H1 (cell line): ENCODE results near the gene HTR3C. TPM values are rescaled to one million over a fixed set of nuclear protein-coding genes. Genes with fewer than 3 reads are reported as not detected.
A peak's percentile ranks its signal among the peaks of the same experiment; 100 is the strongest.

Experiments used
- CTCF ChIA-PET: fragments of 300-600 bp; sonication (Branson Sonifier 250); formaldehyde crosslinking; loops from one replicate; lab custom pipeline; 2021; ENCODE audit not compliant: partially characterized antibody; lab: Charles Lee
- POLR2A ChIA-PET: fragments of 300-600 bp; sonication (Branson Sonifier 250); formaldehyde crosslinking; loops from one replicate; lab custom pipeline; 2021; ENCODE audit warnings: inconsistent platforms; ENCODE audit not compliant: partially characterized antibody; lab: Charles Lee
- DNase-seq, 2 experiments: peaks; one replicate each; pipeline versions ENCODE4 v3.0.0 to v3.0.0-alpha.2; 2010 to 2022; ENCODE audit warnings: low spot score in 2 of 2, low read depth in 1 of 2, mixed read lengths in 1 of 2
- FAIRE-seq: peaks from 2 replicates; lab custom pipeline; 2011; peaks lifted over from hg19 to GRCh38; lab: Jason Lieb, UNC
- H2AFZ ChIP-seq: 2 replicates; pipeline ENCODE4 v1.8.1; 2012; ENCODE audit warnings: low read length, inconsistent platforms
- H2AK5ac ChIP-seq: 2 replicates; pipeline ENCODE4 v1.6.1; 2013; ENCODE audit warnings: low read depth, low read length
- H2BK120ac ChIP-seq: replicated peaks from 2 replicates; pipeline ENCODE3; 2013; ENCODE audit warnings: low read depth, low read length, inconsistent platforms
- H2BK12ac ChIP-seq: 2 replicates; pipeline ENCODE4 v1.6.1; 2013; ENCODE audit warnings: low read depth, low read length
- H2BK15ac ChIP-seq: 2 replicates; pipeline ENCODE4 v1.6.1; 2013; ENCODE audit warnings: low read length
- H2BK20ac ChIP-seq: 2 replicates; pipeline ENCODE4 v1.6.1; 2013; ENCODE audit warnings: low read length
- H2BK5ac ChIP-seq: 2 replicates; pipeline ENCODE4 v1.6.1; 2013; ENCODE audit warnings: low read depth, low read length
- H3K14ac ChIP-seq: 2 replicates; pipeline ENCODE4 v1.6.1; 2013; ENCODE audit warnings: inconsistent platforms; ENCODE audit not compliant: insufficient read length
- H3K18ac ChIP-seq: 2 replicates; pipeline ENCODE4 v1.6.1; 2013; ENCODE audit warnings: low read length; ENCODE audit errors: extremely low read depth
- H3K23ac ChIP-seq: 2 replicates; pipeline ENCODE4 v1.6.1; 2013; ENCODE audit warnings: inconsistent platforms; ENCODE audit not compliant: insufficient read length
- H3K23me2 ChIP-seq: 2 replicates; pipeline ENCODE4 v1.6.1; 2013; ENCODE audit warnings: low read depth, low read length
- H3K27ac ChIP-seq: 2 replicates; pipeline ENCODE4 v1.6.1; 2011; ENCODE audit warnings: low read depth, low read length, inconsistent platforms
- H3K27me3 ChIP-seq, 4 experiments: replicated peaks in 1 of 4; 1 replicate in 1 of 4; 2 replicates in 3 of 4; pipeline versions ENCODE4 v1.6.1 to v1.8.1; 2011 to 2013; ENCODE audit warnings: low read length in 3 of 4, mild to moderate bottlenecking in 3 of 4, inconsistent platforms in 2 of 4, mixed read lengths in 2 of 4, moderate library complexity in 1 of 4; ENCODE audit not compliant: control insufficient read depth in 3 of 4, insufficient read depth in 3 of 4; ENCODE audit errors: extremely low read depth in 1 of 4
- H3K36me3 ChIP-seq, 4 experiments: 2 replicates each; pipeline versions ENCODE4 v1.6.1 to v1.8.1; 2011 to 2013; ENCODE audit warnings: mild to moderate bottlenecking in 4 of 4, low read length in 3 of 4, moderate library complexity in 2 of 4, control low read depth in 1 of 4, inconsistent platforms in 1 of 4; ENCODE audit not compliant: insufficient read depth in 4 of 4, control insufficient read depth in 2 of 4
- H3K4ac ChIP-seq: replicated peaks from 2 replicates; pipeline ENCODE3; 2013; ENCODE audit warnings: low read length, low read depth, mixed read lengths, inconsistent platforms; ENCODE audit not compliant: insufficient read length
- H3K4me1 ChIP-seq, 4 experiments: replicated peaks in 1 of 4; 1 replicate in 1 of 4; 2 replicates in 3 of 4; pipeline versions ENCODE4 v1.6.1 to v1.8.1; 2011 to 2013; ENCODE audit warnings: low read length in 3 of 4, inconsistent platforms in 2 of 4, mixed read lengths in 1 of 4; ENCODE audit not compliant: insufficient read depth in 4 of 4, control insufficient read depth in 3 of 4
- H3K4me2 ChIP-seq, 2 experiments: 2 replicates each; pipeline versions ENCODE4 v1.6.1 to v1.8.1; 2011 to 2013; ENCODE audit warnings: low read depth in 2 of 2, low read length in 2 of 2, control low read depth in 1 of 2, inconsistent platforms in 1 of 2, mild to moderate bottlenecking in 1 of 2; ENCODE audit not compliant: insufficient read depth in 1 of 2
- H3K4me3 ChIP-seq, 4 experiments: fragments of 200-600, 300-600 bp in 1 of 4; sonication (generic), shearing (Covaris generic), sonication (Bioruptor Twin) in 1 of 4; 2 replicates each; pipeline versions ENCODE4 v1.5.1 to v1.8.1; 2011 to 2016; ENCODE audit warnings: low read length in 4 of 4, low read depth in 3 of 4, control low read depth in 2 of 4, inconsistent platforms in 2 of 4, mild to moderate bottlenecking in 2 of 4, mixed read lengths in 1 of 4, moderate library complexity in 1 of 4; ENCODE audit not compliant: insufficient read depth in 2 of 4; ENCODE audit errors: extremely low read depth in 1 of 4
- H3K56ac ChIP-seq: replicated peaks from 2 replicates; pipeline ENCODE3; 2013; ENCODE audit warnings: low read depth, mild to moderate bottlenecking, mixed read lengths, low read length, inconsistent platforms; ENCODE audit not compliant: insufficient read length
- H3K79me1 ChIP-seq: 2 replicates; pipeline ENCODE4 v1.6.1; 2013; ENCODE audit warnings: low read depth, low read length, control low read depth
- H3K79me2 ChIP-seq, 2 experiments: 2 replicates each; pipeline versions ENCODE4 v1.6.1 to v1.8.1; 2012 to 2013; ENCODE audit warnings: low read length in 2 of 2, mild to moderate bottlenecking in 2 of 2, inconsistent platforms in 1 of 2; ENCODE audit not compliant: insufficient read depth in 2 of 2, control insufficient read depth in 1 of 2
- H3K9ac ChIP-seq, 4 experiments: replicated peaks in 1 of 4; 1 replicate in 1 of 4; 2 replicates in 3 of 4; pipeline versions ENCODE4 v1.6.1 to v1.8.1; 2011 to 2013; ENCODE audit warnings: low read depth in 3 of 4, low read length in 3 of 4, control low read depth in 2 of 4, mild to moderate bottlenecking in 2 of 4, moderate library complexity in 2 of 4, inconsistent platforms in 1 of 4; ENCODE audit errors: extremely low read depth in 1 of 4
- H3K9me3 ChIP-seq, 2 experiments: 2 replicates each; pipeline versions ENCODE4 v1.6.1 to v1.8.1; 2012 to 2013; ENCODE audit warnings: mild to moderate bottlenecking in 2 of 2, moderate library complexity in 2 of 2, control low read depth in 1 of 2, inconsistent platforms in 1 of 2, low read depth in 1 of 2, low read length in 1 of 2, mixed read lengths in 1 of 2; ENCODE audit not compliant: insufficient read depth in 2 of 2
- H4K20me1 ChIP-seq, 2 experiments: replicated peaks in 1 of 2; 2 replicates each; pipeline versions ENCODE3 to v1.8.1; 2011 to 2013; ENCODE audit warnings: inconsistent platforms in 2 of 2, low read length in 2 of 2, mild to moderate bottlenecking in 1 of 2; ENCODE audit not compliant: insufficient read depth in 2 of 2, control insufficient read depth in 1 of 2
- H4K5ac ChIP-seq: 2 replicates; pipeline ENCODE4 v1.6.1; 2013; ENCODE audit warnings: low read length, low read depth, mixed read lengths, inconsistent platforms; ENCODE audit not compliant: insufficient read length
- H4K8ac ChIP-seq: 2 replicates; pipeline ENCODE4 v1.8.0; 2013; ENCODE audit warnings: mild to moderate bottlenecking, moderate library complexity, low read length, inconsistent platforms; ENCODE audit not compliant: insufficient read depth; ENCODE audit errors: extremely low read depth
- H4K91ac ChIP-seq: replicated peaks from 2 replicates; pipeline ENCODE3; 2013; ENCODE audit warnings: low read length, mixed read lengths, inconsistent platforms; ENCODE audit not compliant: insufficient read length
- BCL11A ChIP-seq, 2 experiments: IDR thresholded peaks; one replicate each; pipeline ENCODE4 v1.6.1; 2011; ENCODE audit warnings: low read depth in 2 of 2, low read length in 2 of 2, mild to moderate bottlenecking in 2 of 2
- CREB1 ChIP-seq: IDR thresholded peaks from 2 replicates; pipeline ENCODE4 v1.6.1; 2012; ENCODE audit warnings: inconsistent platforms
- CTCF ChIP-seq, 3 experiments: IDR thresholded peaks; 1 replicate in 2 of 3; 2 replicates in 1 of 3; pipeline versions ENCODE4 v1.5.1 to v1.6.1; 2011; ENCODE audit warnings: low read length in 3 of 3, mild to moderate bottlenecking in 3 of 3, inconsistent platforms in 2 of 3, low read depth in 1 of 3, moderate library complexity in 1 of 3; ENCODE audit not compliant: insufficient read depth in 1 of 3; ENCODE audit errors: control extremely low read depth in 1 of 3
- EGR1 ChIP-seq: IDR thresholded peaks from 2 replicates; pipeline ENCODE4 v1.6.1; 2011; ENCODE audit warnings: low read depth, low read length, borderline replicate concordance
- HDAC6 ChIP-seq: IDR thresholded peaks from one replicate; pipeline ENCODE4 v1.7.1; 2012; ENCODE audit warnings: low read depth, mild to moderate bottlenecking, inconsistent platforms, low read length, moderate library complexity
- POLR2A ChIP-seq, 2 experiments: IDR thresholded peaks; 1 replicate in 1 of 2; 2 replicates in 1 of 2; pipeline ENCODE4 v1.6.1; 2011; ENCODE audit warnings: low read depth in 2 of 2, low read length in 2 of 2, mild to moderate bottlenecking in 2 of 2; ENCODE audit errors: control extremely low read depth in 1 of 2
- POU5F1 ChIP-seq: IDR thresholded peaks from 2 replicates; pipeline ENCODE4 v1.6.1; 2011; ENCODE audit warnings: low read depth, mild to moderate bottlenecking, low read length, moderate library complexity
- RAD21 ChIP-seq, 2 experiments: IDR thresholded peaks in 1 of 2; conservative IDR thresholded peaks in 1 of 2; 2 replicates each; pipeline ENCODE4 v1.6.1; 2011; ENCODE audit warnings: low read depth in 2 of 2, low read length in 2 of 2, improper control_type of control experiment in 1 of 2, inconsistent platforms in 1 of 2, mild to moderate bottlenecking in 1 of 2, moderate library complexity in 1 of 2
- SIRT6 ChIP-seq: IDR thresholded peaks from one replicate; pipeline ENCODE4 v1.7.1; 2012; ENCODE audit warnings: low read length, inconsistent platforms
- TAF1 ChIP-seq: IDR thresholded peaks from 2 replicates; pipeline ENCODE4 v1.6.1; 2011; ENCODE audit warnings: mild to moderate bottlenecking, low read depth, low read length
- TEAD4 ChIP-seq: IDR thresholded peaks from 2 replicates; pipeline ENCODE4 v1.6.1; 2012; ENCODE audit warnings: low read depth, low read length, inconsistent platforms, mixed read lengths
- YY1 ChIP-seq: IDR thresholded peaks from 2 replicates; pipeline ENCODE4 v1.6.1; 2011; ENCODE audit warnings: low read depth, mild to moderate bottlenecking, low read length
- WGBS, 2 experiments: shearing (Covaris generic) in 1 of 2; methylation state at CpG; one replicate each; pipeline versions ENCODE4 v1.1.6 to v1.1.7; 2013 to 2015; ENCODE audit warnings: low lambda C conversion rate in 2 of 2, mixed read lengths in 2 of 2, inconsistent platforms in 1 of 2, low coverage in 1 of 2, missing lambda C conversion rate in 1 of 2; ENCODE audit not compliant: insufficient replicate concordance in 2 of 2, insufficient coverage in 1 of 2, insufficient read length in 1 of 2; ENCODE audit errors: extremely low coverage in 1 of 2, missing lambda C conversion rate in 1 of 2; 5-methylcytosine and 5-hydroxymethylcytosine counted together
- polyA plus RNA-seq, 7 experiments: library from polyadenylated mRNA; depleted of rRNA in 3 of 7; stranded (reverse) in 5 of 7; unstranded in 2 of 7; fragments of >200 nt in 5 of 7; fragments of 200-250 nt in 2 of 7; gene quantifications; 1 replicate in 5 of 7; 2 replicates in 1 of 7; 4 replicates in 1 of 7; pipeline versions ENCODE4 v1.2.1 to v1.2.3, GENCODE V29; 2011 to 2013; ENCODE audit warnings: missing spikeins in 2 of 7, mixed read lengths in 2 of 7
- total RNA-seq: library from RNA; stranded (reverse); fragmentation: NEBNext Ultra II Directional; extraction: Animal tissue kit (Norgen Biotek cat#: 25700); gene quantifications from 2 replicates; pipeline ENCODE4 v1.2.1, GENCODE V29; 2021

HTR3C gene
- total and polyA plus RNA-seq, 2 of the 8 experiments (the other 6 are each of a cell fraction or from before 2014, with no cell fraction given) = 0.03 TPM; not detected in 1

GRCh38 chr3:184040010-184040409 lies 12.8 kb upstream of the HTR3C start:
- POLR2A ChIA-PET = no interaction called here
- Histone ChIP-seq H2BK120ac (no peak overlapping the region), H3K27ac (no peak overlapping the region), H3K79me2 (no peaks in the 10 kb centered on the region), H3K23me2 (no peaks in the 10 kb centered on the region), H3K23ac (no peak overlapping the region), H3K9me3 (no peaks in the 10 kb centered on the region), H3K56ac (no peak overlapping the region), H3K4me2 (no peak overlapping the region), H2AK5ac (no peak overlapping the region), H3K4me3 (no peak overlapping the region), H2BK20ac (no peak overlapping the region), H4K5ac (no peak overlapping the region), H3K4me1 (no peaks in the 10 kb centered on the region), H3K4ac (no peak overlapping the region), H2AFZ (no peak overlapping the region), H3K36me3 (no peaks in the 10 kb centered on the region), H2BK5ac (no peak overlapping the region), H4K8ac (no peak overlapping the region), H3K9ac (no peak overlapping the region), H3K27me3 (no peaks in the 10 kb centered on the region), H2BK12ac (no peak overlapping the region), H4K91ac (no peak overlapping the region), H2BK15ac (no peak overlapping the region), H3K14ac (no peak overlapping the region), H3K79me1 (no peaks in the 10 kb centered on the region), H4K20me1 (no peaks in the 10 kb centered on the region), H3K18ac (no peak overlapping the region)
- CTCF ChIA-PET = interaction anchor here (0.6 to 1.7 kb wide), 21 partner anchors 8 to 245 kb away, joined by 3 to 8 read pairs (median 4); partner anchors contain the start of gene ABCC5
- peak in 1 of 2 experiments; percentile 51 for DNase-seq
- peak; percentile 75 for FAIRE-seq
- WGBS, 2 experiments = 53% methylated on average over 3 of the region's 3 CpGs; no CpG with 5 or more reads in 1 of the 2 experiments
- TF ChIP-seq RAD21 (IDR thresholded peaks at IDR 0.05 in 1 of 2, conservative IDR thresholded peaks at IDR 0.05 in 1 of 2; ENCODE audit: low read depth in 2 of 2, low read length in 2 of 2) = peak; percentile 79 to 86
- no peak for TF ChIP-seq TEAD4
- TF ChIP-seq YY1 = no peak
- TF ChIP-seq POU5F1 = no peak
- TF ChIP-seq EGR1 = no peak
- no peak for TF ChIP-seq TAF1
- TF ChIP-seq CTCF (IDR thresholded peaks at IDR 0.05; ENCODE audit: control extremely low read depth in 1 of 3, insufficient read depth in 1 of 3, low read depth in 1 of 3, low read length in 3 of 3) = peak; percentile 44 to 87 (median 75)
- TF ChIP-seq POLR2A (IDR thresholded peaks at IDR 0.05; ENCODE audit: control extremely low read depth in 1 of 2, low read depth in 2 of 2, low read length in 2 of 2) = no peak
- no peak for TF ChIP-seq BCL11A (IDR thresholded peaks at IDR 0.05; ENCODE audit: low read depth in 2 of 2, low read length in 2 of 2)
- TF ChIP-seq SIRT6 = no peak
- TF ChIP-seq HDAC6 = no peak
- TF ChIP-seq CREB1 = no peak
